Transverse colon (tissue), 4 donors: ENCODE measurements around the gene EPN2. TPM values are rescaled to one million over a fixed set of nuclear protein-coding genes. Genes with fewer than 3 reads are reported as not detected.
"Not testable (repeated sequence)": the region's sequence is repeated elsewhere in the genome, so short reads cannot be mapped to it uniquely, and the experiment has no call there.

Source experiments
- DNase-seq: peaks from one replicate; pipeline ENCODE4 v3.0.0-alpha.2; 2019
- H3K27ac ChIP-seq, 4 donors: fragments of 200-600 bp; sonication (generic); 2 replicates each; pipeline ENCODE4 v1.5.1; 2016 to 2018; ENCODE audit warnings: inconsistent platforms in 4 of 4
- H3K27me3 ChIP-seq: fragments of 200-600 bp; sonication (generic); 2 replicates; pipeline ENCODE4 v1.5.1; 2017; ENCODE audit warnings: inconsistent platforms
- H3K36me3 ChIP-seq, 4 donors: fragments of 200-600 bp; sonication (generic); 2 replicates each; pipeline ENCODE4 v1.5.1; 2017 to 2019; ENCODE audit warnings: inconsistent platforms in 4 of 4
- H3K4me1 ChIP-seq, 4 donors: fragments of 200-600 bp; sonication (generic); 2 replicates each; pipeline ENCODE4 v1.5.1; 2017 to 2020; ENCODE audit warnings: inconsistent platforms in 4 of 4
- H3K4me3 ChIP-seq, 4 donors: fragments of 200-600 bp; sonication (generic); 1 replicate in 1 of 4; 2 replicates in 3 of 4; pipeline versions ENCODE4 v1.5.1 to v1.6.1; 2017 to 2019; ENCODE audit warnings: inconsistent platforms in 4 of 4
- H3K9me3 ChIP-seq, 2 donors: fragments of 200-600 bp; sonication (generic); 2 replicates each; pipeline ENCODE4 v1.5.1; 2017 to 2019; ENCODE audit warnings: inconsistent platforms in 2 of 2
- WGBS, 2 donors: methylation state at CpG; one replicate each; pipeline ENCODE4 v1.1.5; 2018; ENCODE audit warnings: low coverage in 1 of 2; 5-methylcytosine and 5-hydroxymethylcytosine counted together
- in situ Hi-C, 4 donors: fragments of 200-750 bp; cut with MboI; loops; one replicate each; pipeline versions ENCODE4 v1.15.0 to v1.15.1; 2017; ENCODE audit warnings: low sequenced_read_pairs in 3 of 4, low pct_ligation_motif_present in 1 of 4, low pct_unique_long_range_greater_than_20kb in 1 of 4
- intact Hi-C: fragments of 100-400 bp; cut with DNase I; formaldehyde crosslinking; loops from one replicate; pipeline ENCODE4 v1.15.1; 2023; ENCODE audit warnings: low total_unique reads
- total RNA-seq, 4 donors: library from RNA; depleted of rRNA; stranded (reverse); fragments of >200 nt; gene quantifications; one replicate each; pipeline ENCODE4 v1.1.0, GENCODE V29; 2016

Gene EPN2
- total RNA-seq, 4 donors from 2014 or later = 30.4 to 98.7 (median 65.5) TPM

- intact Hi-C loops, in situ Hi-C loops, H3K4me1 ChIP-seq, H3K9me3 ChIP-seq, H3K4me3 ChIP-seq, DNase-seq, H3K36me3 ChIP-seq, H3K27ac ChIP-seq, H3K27me3 ChIP-seq: not testable (repeated sequence)
- no CpG with 5 or more reads among the region's 13 CpGs for WGBS, 2 donors
Measured at GRCh38 chr17:19216148-19216926, 20.8 kb upstream of the EPN2 start.

- H3K4me1 ChIP-seq, H3K27me3 ChIP-seq, H3K9me3 ChIP-seq, H3K4me3 ChIP-seq, DNase-seq, intact Hi-C loops, in situ Hi-C loops, H3K27ac ChIP-seq, H3K36me3 ChIP-seq: not testable (repeated sequence)
- no CpG with 5 or more reads among the region's 2 CpGs for WGBS, 2 donors
Measured at GRCh38 chr17:19218914-19219313, 18.3 kb upstream of the EPN2 start.

GRCh38 chr17:19219384-19219783, 17.8 kb upstream of the EPN2 start:
- no CpG with 5 or more reads among the region's 11 CpGs for WGBS, 2 donors
- DNase-seq, intact Hi-C loops, H3K4me1 ChIP-seq, H3K27me3 ChIP-seq, H3K27ac ChIP-seq, in situ Hi-C loops, H3K4me3 ChIP-seq, H3K9me3 ChIP-seq, H3K36me3 ChIP-seq: not testable (repeated sequence)

- H3K27ac ChIP-seq, DNase-seq, H3K4me1 ChIP-seq, intact Hi-C loops, in situ Hi-C loops, H3K9me3 ChIP-seq, H3K36me3 ChIP-seq, H3K4me3 ChIP-seq, H3K27me3 ChIP-seq: not testable (repeated sequence)
- no CpG with 5 or more reads among the region's 8 CpGs for WGBS, 2 donors
Measured at GRCh38 chr17:19220195-19220594, 17.0 kb upstream of the EPN2 start.

GRCh38 chr17:19226610-19227588, 10.3 kb upstream of the EPN2 start:
- in situ Hi-C loops, H3K27ac ChIP-seq, H3K4me3 ChIP-seq, H3K9me3 ChIP-seq, DNase-seq, H3K36me3 ChIP-seq, H3K27me3 ChIP-seq, intact Hi-C loops, H3K4me1 ChIP-seq: not testable (repeated sequence)
- WGBS, 2 donors = no CpG with 5 or more reads among the region's 12 CpGs

GRCh38 chr17:19234676-19235075, 2.5 kb upstream of the EPN2 start:
- H3K4me3 ChIP-seq, H3K27ac ChIP-seq, H3K9me3 ChIP-seq, in situ Hi-C loops, H3K36me3 ChIP-seq, intact Hi-C loops, DNase-seq, H3K27me3 ChIP-seq: not testable (repeated sequence)
- H3K4me1 ChIP-seq = peaks cover 0 to 13% (median 8%) of the 10 kb centered on the region in 4 donors
- WGBS, 2 donors = 94% methylated on average over 3 of the region's 6 CpGs; no CpG with 5 or more reads in 1 of the 2 donors

GRCh38 chr17:19236351-19237138, 621 bp upstream of the EPN2 start:
- H3K4me1 ChIP-seq = peaks cover 0 to 17% (median 8%) of the 10 kb centered on the region in 4 donors
- H3K9me3 ChIP-seq, in situ Hi-C loops, DNase-seq, intact Hi-C loops, H3K27me3 ChIP-seq, H3K36me3 ChIP-seq: not testable (repeated sequence)
- peak overlapping the region in 1 of 4 donors; percentile 99 for H3K4me3 ChIP-seq
- peak overlapping the region in 1 of 4 donors; percentile 88 for H3K27ac ChIP-seq
- WGBS, 2 donors = no CpG with 5 or more reads among the region's 32 CpGs
